ENCODE results near the gene VSIG4.

DNA sequence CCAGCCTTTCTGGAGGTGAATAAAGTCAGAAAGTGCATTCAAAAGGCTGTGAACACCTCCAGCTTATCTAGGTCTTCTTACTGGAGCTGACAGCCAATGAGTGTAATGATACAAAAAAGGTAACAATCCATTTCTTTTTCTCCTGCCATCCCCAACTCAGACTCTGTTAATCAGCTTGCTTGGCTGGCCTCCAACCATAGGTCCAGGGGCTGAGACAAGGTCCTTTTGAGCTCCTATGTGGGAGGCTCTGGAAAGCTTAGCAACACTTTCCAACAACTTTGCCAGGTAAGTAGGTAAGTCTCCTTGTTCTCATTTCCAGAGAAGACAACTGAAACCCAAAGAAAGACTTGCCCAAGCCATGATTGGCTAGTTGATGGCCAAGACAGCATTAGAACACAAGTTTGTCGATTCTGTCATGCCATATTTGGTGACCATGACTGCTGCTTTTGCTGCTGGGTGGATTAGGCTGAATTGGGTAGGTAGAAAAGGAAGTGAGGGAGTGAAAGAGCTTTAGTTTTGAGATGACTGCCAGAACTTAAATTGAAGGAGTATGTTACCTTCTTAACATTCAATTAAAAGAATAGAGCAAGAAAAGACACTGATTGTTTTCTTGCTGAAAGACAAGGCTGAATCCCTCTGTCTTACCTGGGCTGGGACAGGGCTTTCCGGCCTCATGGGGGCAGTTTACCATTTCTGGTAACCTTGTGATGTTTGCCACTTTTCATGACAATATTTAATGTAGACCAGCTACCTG, 22.8 kb downstream of the VSIG4 start:
- TF ChIP-seq, protein P1, sequence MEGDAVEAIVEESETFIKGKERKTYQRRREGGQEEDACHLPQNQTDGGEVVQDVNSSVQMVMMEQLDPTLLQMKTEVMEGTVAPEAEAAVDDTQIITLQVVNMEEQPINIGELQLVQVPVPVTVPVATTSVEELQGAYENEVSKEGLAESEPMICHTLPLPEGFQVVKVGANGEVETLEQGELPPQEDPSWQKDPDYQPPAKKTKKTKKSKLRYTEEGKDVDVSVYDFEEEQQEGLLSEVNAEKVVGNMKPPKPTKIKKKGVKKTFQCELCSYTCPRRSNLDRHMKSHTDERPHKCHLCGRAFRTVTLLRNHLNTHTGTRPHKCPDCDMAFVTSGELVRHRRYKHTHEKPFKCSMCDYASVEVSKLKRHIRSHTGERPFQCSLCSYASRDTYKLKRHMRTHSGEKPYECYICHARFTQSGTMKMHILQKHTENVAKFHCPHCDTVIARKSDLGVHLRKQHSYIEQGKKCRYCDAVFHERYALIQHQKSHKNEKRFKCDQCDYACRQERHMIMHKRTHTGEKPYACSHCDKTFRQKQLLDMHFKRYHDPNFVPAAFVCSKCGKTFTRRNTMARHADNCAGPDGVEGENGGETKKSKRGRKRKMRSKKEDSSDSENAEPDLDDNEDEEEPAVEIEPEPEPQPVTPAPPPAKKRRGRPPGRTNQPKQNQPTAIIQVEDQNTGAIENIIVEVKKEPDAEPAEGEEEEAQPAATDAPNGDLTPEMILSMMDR (IDR thresholded peaks at IDR 0.05), result no peak
- no peak for TF ChIP-seq POLR2AphosphoS5 (IDR thresholded peaks at IDR 0.05)
